Skeletal muscle satellite cell (primary cell): ENCODE measurements around the gene SLC7A4.

Experiments used
- H3K27me3 ChIP-seq: 2 replicates; pipeline ENCODE4 v1.7.0; 2013; ENCODE audit warnings: low read length; ENCODE audit not compliant: control insufficient read depth, insufficient read depth
- H3K36me3 ChIP-seq: 2 replicates; pipeline ENCODE4 v1.7.0; 2013; ENCODE audit warnings: mild to moderate bottlenecking, control low read depth, low read length; ENCODE audit not compliant: insufficient read depth
- H3K4me1 ChIP-seq: 2 replicates; pipeline ENCODE4 v1.7.0; 2013; ENCODE audit warnings: low read length; ENCODE audit not compliant: control insufficient read depth, insufficient read depth
- H3K4me2 ChIP-seq: 2 replicates; pipeline ENCODE4 v1.7.0; 2013; ENCODE audit warnings: mild to moderate bottlenecking, low read length
- H3K4me3 ChIP-seq: 2 replicates; pipeline ENCODE4 v1.7.0; 2013; ENCODE audit warnings: low read length
- H3K9ac ChIP-seq: 2 replicates; pipeline ENCODE4 v1.7.0; 2013; ENCODE audit warnings: mild to moderate bottlenecking, low read depth, low read length, moderate library complexity
- H3K9me3 ChIP-seq: replicated peaks from 2 replicates; pipeline ENCODE4 v1.7.0; 2013; ENCODE audit warnings: mild to moderate bottlenecking, control low read depth, low read length

Gene SLC7A4

GRCh38 chr22:20990184-20991180, 41.9 kb downstream of the SLC7A4 start:
- Histone ChIP-seq H3K9me3 (no peaks in the 10 kb centered on the region), H3K4me2 (no peak overlapping the region), H3K9ac (no peak overlapping the region), H3K4me1 (no peaks in the 10 kb centered on the region), H3K27me3 (no peaks in the 10 kb centered on the region), H3K36me3 (peaks cover 66% of the 10 kb centered on the region), H3K4me3 (no peak overlapping the region)

- no peak overlapping the region for H3K9ac ChIP-seq
- H3K4me2 ChIP-seq = no peak overlapping the region
- H3K4me1 ChIP-seq = no peaks in the 10 kb centered on the region
- no peaks in the 10 kb centered on the region for H3K9me3 ChIP-seq
- no peaks in the 10 kb centered on the region for H3K27me3 ChIP-seq
- H3K36me3 ChIP-seq = peaks cover 63% of the 10 kb centered on the region
- no peak overlapping the region for H3K4me3 ChIP-seq
Measured at GRCh38 chr22:20989323-20990138, 42.8 kb downstream of the SLC7A4 start.

GRCh38 chr22:20988573-20989322, 43.6 kb downstream of the SLC7A4 start:
- Histone ChIP-seq H3K9ac (no peak overlapping the region), H3K36me3 (peaks cover 67% of the 10 kb centered on the region)

GRCh38 chr22:20987375-20987774, 45.0 kb downstream of the SLC7A4 start:
- no peak overlapping the region for H3K4me3 ChIP-seq
- H3K9ac ChIP-seq = no peak overlapping the region
- no peaks in the 10 kb centered on the region for H3K27me3 ChIP-seq
- H3K4me1 ChIP-seq = peaks cover 10% of the 10 kb centered on the region
- peaks cover 55% of the 10 kb centered on the region for H3K36me3 ChIP-seq
- no peak overlapping the region for H3K4me2 ChIP-seq
- H3K9me3 ChIP-seq = no peaks in the 10 kb centered on the region

More at GRCh38 chr22:20988573-20989322, 43.6 kb downstream of the SLC7A4 start:
- H3K4me3 ChIP-seq = no peak overlapping the region
- H3K27me3 ChIP-seq = no peaks in the 10 kb centered on the region
- no peaks in the 10 kb centered on the region for H3K4me1 ChIP-seq
- no peaks in the 10 kb centered on the region for H3K9me3 ChIP-seq
- no peak overlapping the region for H3K4me2 ChIP-seq

GRCh38 chr22:20986365-20986764, 46.0 kb downstream of the SLC7A4 start:
- H3K36me3 ChIP-seq = peaks cover 45% of the 10 kb centered on the region
- H3K9me3 ChIP-seq = no peaks in the 10 kb centered on the region

GRCh38 chr22:20985720-20986119, 46.6 kb downstream of the SLC7A4 start:
- no peaks in the 10 kb centered on the region for H3K9me3 ChIP-seq
- peaks cover 18% of the 10 kb centered on the region for H3K4me1 ChIP-seq
- H3K36me3 ChIP-seq = peaks cover 41% of the 10 kb centered on the region
- H3K4me2 ChIP-seq = no peak overlapping the region
- H3K27me3 ChIP-seq = no peaks in the 10 kb centered on the region
- no peak overlapping the region for H3K9ac ChIP-seq
- H3K4me3 ChIP-seq = no peak overlapping the region

More at GRCh38 chr22:20986365-20986764, 46.0 kb downstream of the SLC7A4 start:
- Histone ChIP-seq H3K4me1 (peaks cover 13% of the 10 kb centered on the region), H3K4me2 (no peak overlapping the region), H3K4me3 (no peak overlapping the region), H3K27me3 (no peaks in the 10 kb centered on the region), H3K9ac (no peak overlapping the region)

GRCh38 chr22:20983081-20983771, 49.1 kb downstream of the SLC7A4 start:
- Histone ChIP-seq H3K9me3 (peaks cover 8% of the 10 kb centered on the region), H3K27me3 (no peaks in the 10 kb centered on the region), H3K4me1 (peaks cover 26% of the 10 kb centered on the region), H3K36me3 (peaks cover 27% of the 10 kb centered on the region), H3K4me3 (peak overlapping the region; percentile 96), H3K9ac (peak overlapping the region; percentile 91), H3K4me2 (peak overlapping the region; percentile 92)

GRCh38 chr22:20982563-20982882, 49.8 kb downstream of the SLC7A4 start:
- Histone ChIP-seq H3K4me2 (peak overlapping the region; percentile 92), H3K36me3 (peaks cover 20% of the 10 kb centered on the region), H3K4me3 (peak overlapping the region; percentile 96), H3K27me3 (no peaks in the 10 kb centered on the region), H3K9ac (peak overlapping the region; percentile 91), H3K4me1 (peaks cover 26% of the 10 kb centered on the region), H3K9me3 (peaks cover 8% of the 10 kb centered on the region)

GRCh38 chr22:20981787-20982562, 50.4 kb downstream of the SLC7A4 start, which contains the start of gene LZTR1:
Gene LZTR1, plus strand, starts transcription at chr22:20982297. Its CDS starts 75 bp downstream, at chr22:20982372.
- H3K4me3 ChIP-seq = peak within 1 kb of the TSS; percentile 96
- no peaks in the 10 kb centered on the region for H3K27me3 ChIP-seq
- peaks cover 26% of the 10 kb centered on the region for H3K4me1 ChIP-seq
- H3K4me2 ChIP-seq = peak within 1 kb of the TSS; percentile 92
- H3K9ac ChIP-seq = peak within 1 kb of the TSS; percentile 91
- H3K9me3 ChIP-seq = peaks cover 8% of the 10 kb centered on the region
- H3K36me3 ChIP-seq = peaks cover 17% of the 10 kb centered on the region
